Activated CD8-positive, alpha-beta memory T cell treated with anti-CD3 and anti-CD28 coated beads, Interleukin-2, amount 50 U/mL, for 48 hours (primary cell): ENCODE results near the gene CNOT6.
A peak's percentile ranks its signal among the peaks of the same experiment; 100 is the strongest.

Experiments
- DNase-seq: peaks from one replicate; pipeline ENCODE4 v3.0.0-alpha.2; 2020

CNOT6 gene

DNA sequence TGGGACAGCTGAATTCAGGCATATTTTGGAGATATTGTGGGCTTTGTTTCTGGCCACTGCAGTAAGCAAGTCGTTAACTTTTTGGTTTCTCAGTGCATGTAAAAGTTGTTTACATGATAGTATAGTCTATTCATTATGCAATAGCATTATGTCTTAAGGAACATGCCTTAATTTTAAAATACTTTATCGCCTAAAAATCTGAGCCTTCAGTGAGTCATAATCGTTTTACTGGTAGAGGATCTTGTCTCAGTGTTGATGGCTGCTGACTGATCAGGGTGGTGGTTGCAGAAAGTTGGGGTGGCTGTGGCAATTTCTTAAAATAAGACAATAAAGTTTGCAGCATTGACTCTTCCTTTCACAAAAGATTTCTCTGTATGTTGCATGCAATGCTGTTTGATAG is 92.0 kb downstream of the CNOT6 start:
- no peak for DNase-seq

DNA sequence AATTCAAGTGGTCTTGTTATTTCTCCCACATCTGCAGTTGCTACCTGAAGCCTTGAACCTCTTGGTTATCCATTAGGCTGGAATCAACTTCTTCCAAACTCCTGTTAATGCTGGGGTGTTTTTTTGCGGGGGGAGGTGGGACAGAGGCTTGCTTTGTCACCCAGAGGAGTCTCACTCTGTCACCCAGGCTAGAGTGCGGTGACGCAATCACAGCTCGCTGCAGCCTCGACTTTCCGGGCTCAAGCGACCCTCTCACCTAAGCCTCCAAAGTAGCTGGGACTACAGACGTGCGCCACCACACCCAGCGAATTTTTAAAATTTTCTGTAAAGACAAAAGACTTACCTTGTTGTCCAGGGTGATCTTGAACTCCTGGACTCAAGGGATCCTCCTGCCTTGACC is 92.7 kb downstream of the CNOT6 start:
- no peak for DNase-seq

DNA sequence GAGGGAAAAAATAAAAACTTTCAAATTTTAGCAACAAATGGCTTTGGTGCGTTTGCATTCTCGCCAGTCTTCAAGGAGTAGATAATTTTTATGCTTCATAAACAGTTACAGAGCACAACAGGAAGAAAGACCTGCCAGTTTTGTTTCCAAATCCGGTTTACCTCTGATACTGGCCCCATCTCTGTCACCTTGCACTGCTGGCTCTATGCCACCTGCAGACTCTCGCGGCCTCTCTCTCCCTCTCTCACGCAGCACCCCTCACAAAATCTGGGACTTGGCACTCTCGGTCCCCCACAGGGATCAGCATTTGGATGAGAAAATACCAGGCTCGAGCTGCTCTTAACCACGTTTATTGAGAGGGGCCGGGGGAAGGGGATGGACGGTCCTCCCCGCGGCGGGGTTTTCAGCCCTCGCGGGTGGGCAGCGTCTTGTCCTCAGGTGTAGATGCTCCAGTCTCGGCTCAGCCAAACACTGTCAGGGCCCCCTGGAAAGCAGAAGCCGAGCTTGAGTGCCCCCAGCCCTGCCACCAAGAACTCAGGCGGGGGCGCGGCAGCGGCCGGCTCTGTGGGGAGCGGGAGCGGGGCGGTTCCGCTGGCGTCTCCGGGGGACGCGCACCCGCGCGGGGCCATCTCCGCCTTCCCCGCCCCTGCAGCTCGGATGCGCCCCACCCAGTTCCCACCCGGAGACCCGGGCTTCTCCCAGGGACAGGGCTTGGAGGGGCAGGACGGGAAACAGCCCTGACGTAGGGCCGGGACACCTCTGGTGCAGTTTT is 95.8 kb downstream of the CNOT6 start:
- DNase-seq = no peak

DNA sequence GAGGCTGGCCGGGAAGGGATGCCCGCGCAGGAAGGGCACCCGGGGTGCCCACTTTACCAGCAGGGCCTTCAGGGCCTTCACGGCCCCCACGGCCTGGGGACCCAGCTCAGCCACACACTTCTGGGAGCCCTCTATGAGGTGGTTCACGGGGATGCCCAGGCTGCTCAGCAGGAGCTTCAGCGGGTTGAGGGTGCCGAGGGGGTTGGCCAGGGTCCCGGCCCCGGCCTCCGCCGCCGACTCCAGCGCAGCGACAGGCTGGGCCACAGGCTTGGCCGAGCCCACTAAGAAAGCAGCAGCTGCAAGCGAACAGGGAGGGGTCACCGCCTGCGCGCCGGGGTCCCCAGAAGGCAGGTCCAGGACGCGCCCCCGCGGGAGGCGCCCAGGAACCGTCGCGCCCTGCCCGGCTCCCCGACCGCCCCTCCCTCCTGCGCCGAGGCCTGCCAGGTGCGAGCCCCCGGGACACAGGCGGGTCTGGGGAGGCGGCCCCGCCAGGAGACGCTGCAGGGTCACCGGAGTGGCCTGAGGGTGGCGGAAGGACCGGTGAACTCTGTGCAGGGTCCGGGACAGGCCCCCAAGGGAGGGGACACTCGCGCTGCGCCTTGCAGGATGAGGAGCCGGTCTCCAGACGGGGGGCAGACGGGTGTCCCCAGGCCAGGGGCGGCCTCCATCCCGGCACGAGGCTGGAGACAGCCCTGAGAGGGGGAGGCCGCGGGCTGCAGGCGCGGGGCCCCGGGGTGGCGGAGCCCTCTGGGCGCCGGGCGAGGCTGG is 96.5 kb downstream of the CNOT6 start:
- no peak for DNase-seq

DNA sequence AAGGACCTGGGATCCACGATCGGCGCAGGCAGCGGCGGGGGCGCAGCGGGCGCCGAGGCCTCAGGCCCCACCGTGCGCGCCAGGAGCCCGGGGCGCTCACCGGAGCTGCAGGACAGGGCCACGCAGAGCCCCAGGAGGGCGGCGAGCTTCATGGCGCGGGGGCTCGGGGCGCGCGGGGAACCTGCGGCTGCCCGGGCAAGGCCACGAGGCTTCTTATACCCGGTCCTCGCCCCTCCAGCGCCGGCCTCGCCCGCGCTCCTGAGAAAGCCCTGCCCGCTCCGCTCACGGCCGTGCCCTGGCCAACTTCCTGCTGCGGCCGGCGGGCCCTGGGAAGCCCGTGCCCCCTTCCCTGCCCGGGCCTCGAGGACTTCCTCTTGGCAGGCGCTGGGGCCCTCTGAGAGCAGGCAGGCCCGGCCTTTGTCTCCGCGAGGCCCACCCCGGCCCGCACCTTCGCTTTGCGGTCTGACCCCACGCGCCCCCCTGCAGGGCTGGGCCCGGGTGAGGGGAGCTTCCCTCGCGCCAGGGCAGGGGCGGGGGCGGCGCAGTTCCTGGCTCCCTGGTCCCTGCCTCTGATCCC is 97.2 kb downstream of the CNOT6 start, which contains the start of gene SCGB3A1:
SCGB3A1 (minus strand) TSS at position 189 of the 577 bp plus-strand sequence; CDS start at position 152, 37 bp downstream.
- DNase-seq = no peak

DNA sequence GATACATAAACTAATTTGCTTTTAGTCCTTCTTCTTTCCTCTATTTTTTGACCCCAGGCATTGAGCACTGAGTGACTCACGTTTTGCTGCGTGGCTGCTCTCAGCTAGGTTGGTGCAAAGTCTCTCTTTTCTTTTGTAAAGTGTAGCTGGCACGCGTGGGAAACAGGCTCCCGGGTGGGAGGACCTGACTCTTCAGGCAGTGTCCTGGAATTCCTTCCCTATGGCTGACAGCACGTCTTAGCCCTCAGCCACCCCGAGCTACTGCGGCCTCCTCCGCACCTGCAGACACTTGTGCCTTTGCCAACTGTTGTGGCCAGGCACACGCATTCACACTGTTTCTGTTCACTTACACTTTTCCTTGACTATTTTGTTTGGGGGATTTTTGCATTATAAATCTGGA is 98.0 kb downstream of the CNOT6 start:
- no peak for DNase-seq

DNA sequence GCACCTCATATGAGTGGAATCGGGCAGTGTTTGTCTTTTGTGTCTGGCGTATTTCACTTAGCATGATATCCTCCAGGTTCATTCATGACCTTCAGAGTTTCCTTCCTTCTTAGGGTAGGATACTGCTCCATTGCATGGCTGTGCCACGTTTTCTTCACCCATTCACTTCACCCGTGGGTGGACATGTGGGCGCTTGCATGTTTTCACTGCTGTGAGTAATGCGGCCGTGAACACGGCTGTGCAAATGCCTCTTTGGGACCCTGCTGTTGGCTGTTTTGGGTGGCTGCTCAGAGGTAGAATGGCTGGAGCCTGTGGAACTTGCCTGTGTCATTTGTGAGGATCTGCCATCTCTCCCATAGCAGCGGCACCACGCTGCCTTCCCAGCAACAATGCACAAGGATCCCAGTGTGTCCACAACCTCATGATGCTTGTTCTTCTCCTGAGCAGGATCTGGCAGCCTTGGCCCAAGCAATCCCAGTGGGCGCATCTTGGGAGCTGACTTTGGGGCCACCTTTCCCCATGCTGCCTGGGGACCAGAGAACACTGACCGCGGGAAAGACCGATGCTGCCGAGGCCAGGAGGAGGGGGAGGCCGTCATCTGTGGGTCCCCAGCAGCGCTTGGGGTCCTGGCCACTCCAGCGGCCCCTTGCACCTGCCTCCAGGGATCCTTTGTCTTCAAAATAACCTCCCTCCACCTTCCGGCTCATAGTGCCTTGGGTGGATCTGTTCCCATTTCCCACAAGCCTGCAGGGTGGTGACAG is 99.4 kb downstream of the CNOT6 start:
- DNase-seq = no peak

DNA sequence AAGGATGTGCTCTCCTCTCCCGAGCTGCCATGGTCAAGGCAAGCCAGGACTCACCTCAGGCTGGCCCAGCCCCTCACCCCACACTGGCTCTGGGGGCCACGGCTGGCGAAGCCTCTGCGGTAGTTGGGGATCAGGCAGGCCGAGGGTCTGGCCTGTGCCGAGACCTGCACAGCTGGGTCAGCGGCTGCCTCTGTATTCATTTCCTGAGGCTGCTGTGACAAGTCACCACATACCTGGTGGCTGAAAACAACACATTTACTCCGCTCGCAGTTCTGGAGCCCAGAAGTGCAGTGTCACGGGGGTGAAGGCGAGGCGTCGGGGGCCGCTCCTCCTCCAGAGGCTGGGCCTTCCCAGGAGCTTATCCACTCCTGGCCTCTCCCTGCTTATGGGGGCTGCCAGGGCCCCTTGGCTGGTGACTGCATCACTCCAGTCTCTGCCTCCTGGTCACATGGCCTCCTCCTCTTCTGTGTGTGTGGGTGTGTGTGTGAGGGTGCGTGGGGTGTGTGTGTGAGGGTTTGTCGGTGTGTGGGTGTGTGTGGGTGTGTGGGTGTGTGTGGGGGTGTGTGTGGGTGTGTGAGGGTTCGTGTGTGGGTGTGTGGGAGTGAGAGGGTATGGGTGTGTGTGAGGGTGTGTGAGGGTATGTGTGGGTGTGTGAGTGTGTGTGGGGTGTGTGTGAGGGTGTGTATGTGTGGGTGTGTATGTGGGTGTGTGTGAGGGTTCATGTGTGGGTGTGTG is 100.3 kb downstream of the CNOT6 start:
- no peak for DNase-seq

DNA sequence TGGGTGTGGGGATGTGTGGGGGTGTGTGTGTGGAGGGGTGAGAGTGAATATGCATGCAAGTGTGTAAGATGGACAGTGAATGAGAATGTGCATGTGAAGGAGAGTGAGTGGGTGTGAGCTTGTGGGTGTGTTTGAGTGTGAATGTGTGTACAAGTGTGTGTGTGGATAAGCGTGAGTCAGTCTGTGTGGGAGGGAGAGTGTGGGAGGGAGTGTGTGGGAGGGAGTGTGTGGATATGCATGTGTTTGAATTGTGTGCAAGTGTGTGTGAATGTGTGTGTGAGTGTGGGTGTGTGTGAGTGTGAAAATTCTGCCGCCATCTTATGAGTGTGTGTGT is 100.8 kb downstream of the CNOT6 start:
- no peak for DNase-seq

DNA sequence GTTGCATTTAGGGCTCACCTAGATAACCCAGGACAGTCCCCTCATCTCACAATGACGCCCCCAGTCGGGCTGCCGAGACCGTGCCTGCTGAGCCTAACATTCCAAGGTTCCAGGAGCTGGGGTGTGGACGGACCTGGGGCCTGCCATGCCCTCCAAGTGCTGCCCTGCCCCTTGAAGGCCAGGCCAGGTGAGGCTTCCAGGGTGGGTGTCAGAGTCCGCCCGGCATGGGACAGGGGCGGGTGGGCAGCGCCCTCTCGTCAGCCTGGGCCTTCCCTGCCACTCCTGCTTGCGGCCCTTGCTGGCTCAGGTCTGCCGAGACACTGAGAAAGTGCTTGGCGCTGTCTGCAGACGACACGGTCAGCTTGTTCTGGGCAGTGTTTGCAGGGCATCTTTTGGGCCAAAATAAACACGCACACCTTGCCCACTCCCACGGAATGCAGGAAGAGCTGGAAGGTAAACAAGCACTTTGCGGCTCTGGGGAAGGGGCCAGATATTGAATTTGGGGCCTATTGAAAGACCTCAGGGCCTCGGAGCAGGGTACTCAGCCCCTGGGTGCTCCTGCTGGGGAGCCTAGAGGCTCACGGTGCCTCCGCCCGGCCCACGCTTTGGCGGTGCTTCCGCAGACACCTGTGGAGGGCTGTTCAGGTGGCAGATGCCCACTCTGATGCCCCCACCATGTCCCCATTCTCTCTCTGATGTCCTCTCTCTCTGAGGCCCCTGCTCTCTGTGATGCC is 101.4 kb downstream of the CNOT6 start:
- no peak for DNase-seq

DNA sequence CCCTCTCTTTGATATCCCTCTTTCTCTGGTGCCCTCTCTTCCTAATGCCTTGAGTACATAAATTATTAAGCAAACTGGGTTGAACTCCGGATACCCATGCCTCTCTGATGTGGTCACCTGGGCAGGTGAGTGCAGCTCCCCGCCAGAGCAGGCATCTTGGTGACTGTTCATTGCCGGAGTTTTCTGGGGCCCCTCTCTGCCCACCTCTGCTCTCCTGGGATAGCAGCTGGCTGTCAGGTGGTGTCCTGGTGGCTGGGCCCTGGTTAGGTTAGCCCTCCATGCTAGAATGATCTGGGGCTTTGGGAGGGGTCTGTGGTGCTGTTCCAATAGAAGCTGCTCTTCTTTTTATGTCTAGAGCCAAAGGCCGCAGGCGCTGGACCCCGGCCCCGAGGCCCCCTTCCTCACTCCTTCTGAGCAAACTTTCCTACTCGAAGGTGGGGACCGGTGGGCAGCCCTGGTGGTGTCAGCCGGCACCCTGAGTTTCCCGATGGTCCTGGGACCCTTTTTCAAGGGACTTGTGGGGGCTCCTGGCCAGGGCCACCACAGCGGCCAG is 102.0 kb downstream of the CNOT6 start:
- DNase-seq = peak; percentile 32

DNA sequence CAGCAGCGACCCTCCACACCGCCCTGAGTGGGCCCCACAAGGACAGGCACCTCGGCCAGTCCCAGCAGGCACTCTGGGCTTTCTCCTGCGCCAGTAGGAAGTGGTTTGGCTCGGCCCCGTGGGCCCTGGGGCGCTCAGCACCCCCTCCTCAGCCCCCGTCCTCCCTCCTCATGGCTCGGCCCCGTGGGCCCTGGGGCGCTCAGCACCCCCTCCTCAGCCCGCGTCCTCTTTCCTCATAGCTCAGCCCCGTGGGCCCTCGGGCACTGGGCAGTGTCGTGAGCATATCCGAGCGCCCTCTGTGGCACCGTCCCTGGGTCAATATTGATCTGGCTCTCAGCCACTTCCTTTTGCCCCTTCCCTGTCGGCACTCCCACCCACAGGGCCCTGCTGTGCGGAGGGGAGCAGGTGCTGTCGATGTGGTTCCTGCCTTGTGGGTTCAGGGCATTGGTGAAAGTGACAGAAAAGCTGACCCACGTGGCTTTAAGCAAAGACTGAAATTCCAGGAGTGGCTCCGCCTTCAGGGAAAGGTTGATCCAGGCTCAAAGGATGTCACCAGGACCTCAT is 102.6 kb downstream of the CNOT6 start:
- DNase-seq = peak; percentile 17

DNA sequence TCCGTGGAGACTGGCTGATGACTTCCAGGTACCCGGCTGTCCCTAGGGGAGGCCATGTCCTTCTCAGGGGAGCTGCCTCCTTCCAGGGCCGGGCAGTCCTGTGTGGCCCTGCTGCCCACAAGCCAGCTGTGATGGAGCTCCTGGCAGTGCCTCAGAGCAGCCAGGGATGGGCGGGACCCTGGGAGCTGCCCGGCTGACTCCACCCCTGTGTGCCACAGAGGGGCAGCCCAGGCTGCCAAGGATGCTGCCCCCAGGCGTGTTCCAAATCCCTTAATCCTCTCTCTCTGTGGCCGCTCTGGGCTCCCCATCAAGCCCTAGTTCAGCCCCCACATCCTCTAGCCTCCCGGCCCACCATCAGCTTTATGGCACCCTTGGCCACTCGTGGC is 104.1 kb downstream of the CNOT6 start:
- DNase-seq = peak; percentile 45

DNA sequence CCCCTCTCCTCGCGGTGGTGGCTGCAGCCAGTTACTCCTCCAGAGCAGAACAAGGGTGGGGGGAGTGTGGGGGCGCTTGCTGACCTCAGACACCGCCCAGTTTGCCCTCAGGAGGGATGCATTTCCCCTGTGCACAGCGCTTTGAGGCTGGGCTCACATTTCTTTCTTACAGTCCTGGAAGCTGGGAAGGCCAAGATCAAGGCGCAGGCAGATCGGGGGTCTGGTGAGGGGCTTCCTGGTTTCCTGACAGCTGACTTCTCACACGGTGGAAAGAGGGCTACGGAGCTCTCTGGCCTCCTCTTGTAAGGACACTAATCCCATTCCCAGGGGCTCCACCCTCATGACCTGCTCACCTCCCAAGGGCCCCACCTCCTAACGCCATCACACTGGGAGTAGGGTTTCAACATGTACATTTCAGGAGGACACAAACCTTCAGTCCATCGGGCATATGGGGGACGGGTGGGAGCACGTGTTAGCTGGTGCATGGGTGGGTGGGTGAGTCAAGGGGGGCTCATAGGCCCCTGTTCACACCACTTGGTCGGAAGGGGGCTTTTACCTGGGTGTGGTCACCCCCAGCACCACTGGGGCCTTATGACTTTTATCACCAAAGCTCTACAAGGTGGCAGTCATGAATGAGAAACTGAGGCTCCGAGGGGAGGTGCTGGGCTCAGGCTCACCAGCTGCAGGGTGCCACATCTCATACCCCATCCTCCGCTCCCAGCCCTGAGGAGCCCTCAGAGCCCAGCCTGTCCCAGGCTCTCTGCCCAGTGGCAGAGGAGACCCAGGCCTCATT is 104.8 kb downstream of the CNOT6 start:
- peak; percentile 25 for DNase-seq

DNA sequence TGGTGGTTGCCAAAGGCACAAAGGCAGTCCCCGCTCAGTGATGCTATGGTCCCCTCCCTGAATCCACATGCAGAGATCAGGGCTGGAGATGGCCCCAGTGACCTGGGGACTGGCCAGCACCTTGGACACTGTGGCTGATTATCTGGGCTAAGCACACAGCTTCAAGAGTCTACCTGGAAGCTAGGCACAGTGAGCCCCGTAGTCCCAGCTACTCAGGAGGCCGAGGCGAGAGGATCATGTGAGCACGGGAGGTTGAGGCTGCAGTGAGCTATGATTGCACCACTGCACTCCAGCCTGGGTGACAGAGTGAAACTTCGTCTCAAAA is 105.4 kb downstream of the CNOT6 start:
- peak; percentile 13 for DNase-seq

DNA sequence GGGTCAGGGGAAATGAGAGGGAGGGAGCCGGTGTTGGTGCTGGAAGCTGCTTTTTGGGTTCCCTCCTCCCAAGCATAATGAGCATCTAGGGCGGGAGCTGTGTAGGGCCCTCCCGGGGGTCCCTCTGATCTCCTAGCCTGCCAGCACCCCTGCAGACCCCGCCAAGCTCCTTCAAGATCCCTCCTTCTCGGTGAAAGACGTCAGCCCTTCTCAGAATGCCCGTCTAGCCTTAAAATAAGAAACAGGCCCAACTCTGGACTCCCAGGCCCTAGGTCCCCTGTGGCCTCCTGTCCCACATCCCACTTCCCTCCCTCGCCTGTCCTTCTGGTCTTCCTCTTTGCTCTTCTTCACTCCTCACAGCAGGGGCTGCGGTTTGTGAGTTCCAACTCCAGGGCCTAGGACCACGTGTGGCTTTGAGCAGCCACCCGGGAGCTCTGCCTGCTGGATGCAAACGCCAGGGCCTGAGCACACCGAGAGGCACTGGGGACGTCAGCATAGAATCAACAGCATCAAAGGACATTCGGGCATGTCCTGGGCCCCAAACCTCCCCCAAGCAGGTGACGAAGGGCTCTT is 105.9 kb downstream of the CNOT6 start:
- DNase-seq = peak; percentile 33

DNA sequence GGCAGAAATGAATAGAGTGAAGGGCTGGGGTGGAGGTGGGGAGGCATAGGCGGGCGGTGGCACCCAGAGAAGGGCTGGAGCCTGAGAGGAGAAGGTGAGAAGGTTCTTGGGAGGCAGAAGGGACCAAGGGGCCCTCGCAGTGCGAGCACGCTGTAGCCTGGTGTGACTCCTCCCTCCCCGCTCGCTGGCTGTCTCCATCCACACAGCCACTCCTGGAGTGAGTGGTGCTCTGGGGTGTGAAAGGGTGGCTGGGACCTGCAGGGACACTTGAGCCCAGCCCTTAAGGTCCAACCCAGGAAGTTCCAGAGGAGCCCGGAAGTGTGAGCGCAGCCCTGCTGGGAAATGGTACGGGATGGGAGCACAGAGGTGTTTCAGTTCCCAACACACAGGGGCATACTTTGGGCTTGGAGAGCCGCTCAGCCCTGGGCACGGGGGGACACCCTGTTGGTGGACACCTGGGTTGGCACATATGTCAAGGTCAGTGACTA is 106.4 kb downstream of the CNOT6 start:
- DNase-seq = peak; percentile 33

DNA sequence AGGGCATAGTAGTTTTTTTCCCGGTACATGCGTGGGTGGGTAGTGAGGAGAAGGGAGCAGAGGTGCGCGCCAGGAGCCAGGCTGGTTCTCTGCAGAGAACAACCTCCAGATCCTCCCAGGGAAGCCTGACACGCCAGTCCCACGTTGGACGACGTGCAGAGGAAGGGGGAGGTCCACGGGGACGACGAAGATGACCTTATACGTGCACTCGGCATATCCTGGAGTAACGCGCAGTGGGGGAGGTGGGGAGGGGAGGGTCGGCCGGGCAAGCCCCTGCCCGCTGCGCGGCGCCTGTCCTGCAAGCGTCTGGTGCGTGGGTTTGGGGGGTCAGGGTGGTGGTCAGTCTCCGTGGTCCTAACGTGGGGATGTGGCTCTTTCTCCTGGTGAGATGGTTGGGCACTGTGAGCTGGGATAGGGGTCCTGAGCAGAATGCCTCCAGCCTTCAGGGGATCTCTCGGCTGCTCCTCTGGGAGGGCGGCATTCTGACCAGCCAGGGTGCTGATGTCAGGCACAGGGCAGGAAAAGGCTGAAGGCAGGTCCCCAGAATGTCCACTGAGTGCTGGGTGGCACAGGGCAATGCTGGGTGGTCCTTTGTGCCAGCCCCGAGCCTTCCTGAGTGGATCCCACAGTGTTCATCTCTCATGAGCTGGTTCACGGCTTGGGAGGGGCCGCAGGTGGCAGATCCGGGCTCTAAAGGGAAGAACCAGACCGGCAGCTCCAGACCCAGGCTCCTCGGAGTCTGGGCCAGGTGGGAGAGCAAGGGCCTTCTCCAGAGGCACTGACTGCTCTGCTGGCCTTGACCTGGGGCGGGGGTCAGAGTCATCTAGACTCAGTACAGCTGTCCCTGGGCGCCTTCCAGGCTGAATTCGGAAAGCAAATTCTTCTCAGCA is 107.7 kb downstream of the CNOT6 start:
- DNase-seq = peak; percentile 25
